NCI-H526 (cell line): ENCODE data around the gene EPHA2.
"Not testable (repeated sequence)": the region's sequence is repeated elsewhere in the genome, so short reads cannot be mapped to it uniquely, and the experiment has no call there.

ENCODE experiments used
- DNase-seq, 2 experiments: peaks; one replicate each; lab custom pipeline; 2025; lab: John Stamatoyannopoulos, UW

EPHA2 gene

DNA sequence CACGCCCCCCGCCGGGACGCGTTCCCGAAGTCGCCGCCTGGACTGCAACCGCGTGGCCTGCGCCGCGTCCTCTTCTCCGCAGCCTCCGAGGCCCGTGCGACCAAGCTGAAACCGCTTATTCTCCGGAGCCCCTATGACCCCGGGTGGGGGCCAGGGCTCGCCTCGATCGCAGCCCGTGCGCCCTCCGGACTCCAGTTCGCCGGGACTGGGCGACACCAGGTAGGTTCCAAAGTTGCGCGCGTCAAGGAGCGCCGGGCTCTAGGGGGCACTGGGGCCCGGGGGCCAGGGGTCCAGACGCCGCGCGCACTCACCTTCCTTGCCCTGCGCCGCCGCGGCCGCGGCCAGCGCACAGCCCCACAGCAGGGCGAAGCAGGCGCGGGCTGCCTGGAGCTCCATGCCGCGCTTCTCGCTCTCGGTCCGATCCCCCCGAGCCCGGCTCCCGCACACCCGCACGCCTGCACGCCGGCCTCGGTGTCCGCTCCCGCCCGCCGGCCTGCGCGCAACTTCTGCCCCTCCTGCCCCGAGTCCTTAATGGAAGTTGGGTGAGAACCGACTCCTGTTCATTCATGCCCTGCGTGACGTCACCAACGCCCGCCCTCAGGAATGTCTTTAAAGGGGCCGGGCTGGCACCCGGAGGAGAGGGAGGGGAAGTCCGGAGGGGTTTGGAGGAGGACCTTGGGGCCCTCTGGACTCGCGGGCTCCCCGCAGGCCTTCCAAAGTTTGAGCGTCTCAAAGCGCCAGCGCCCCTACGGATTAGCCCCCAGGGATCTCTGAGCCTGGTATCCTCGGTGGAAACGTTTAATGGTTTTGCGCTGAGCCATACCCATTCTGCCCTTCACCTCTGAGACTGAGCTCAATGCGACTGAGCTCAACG lies at the start of gene EPHA2:
EPHA2 (minus strand) TSS at position 533 of the 874 bp plus-strand sequence; CDS start at position 396, 137 bp downstream.
- DNase-seq: peak; percentile 54 to 73

DNA sequence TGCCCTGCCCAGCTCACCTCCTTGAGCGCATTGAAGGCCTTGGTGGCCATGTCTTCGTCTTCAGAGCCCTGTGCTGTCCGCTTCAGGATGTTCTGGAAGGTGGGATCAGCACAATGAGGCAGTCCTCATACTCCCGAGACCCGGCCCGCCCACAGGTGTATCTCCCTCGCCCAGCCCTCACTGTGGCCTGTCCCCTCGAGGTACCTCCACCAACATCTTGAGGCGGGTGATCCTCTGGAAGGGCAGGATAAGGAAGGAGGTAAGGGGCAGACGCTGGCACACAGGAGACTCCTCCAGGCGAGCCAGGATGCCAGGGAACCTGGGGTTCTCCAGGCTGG lies 49.4 kb upstream of the EPHA2 start:
- DNase-seq: no peak

DNA sequence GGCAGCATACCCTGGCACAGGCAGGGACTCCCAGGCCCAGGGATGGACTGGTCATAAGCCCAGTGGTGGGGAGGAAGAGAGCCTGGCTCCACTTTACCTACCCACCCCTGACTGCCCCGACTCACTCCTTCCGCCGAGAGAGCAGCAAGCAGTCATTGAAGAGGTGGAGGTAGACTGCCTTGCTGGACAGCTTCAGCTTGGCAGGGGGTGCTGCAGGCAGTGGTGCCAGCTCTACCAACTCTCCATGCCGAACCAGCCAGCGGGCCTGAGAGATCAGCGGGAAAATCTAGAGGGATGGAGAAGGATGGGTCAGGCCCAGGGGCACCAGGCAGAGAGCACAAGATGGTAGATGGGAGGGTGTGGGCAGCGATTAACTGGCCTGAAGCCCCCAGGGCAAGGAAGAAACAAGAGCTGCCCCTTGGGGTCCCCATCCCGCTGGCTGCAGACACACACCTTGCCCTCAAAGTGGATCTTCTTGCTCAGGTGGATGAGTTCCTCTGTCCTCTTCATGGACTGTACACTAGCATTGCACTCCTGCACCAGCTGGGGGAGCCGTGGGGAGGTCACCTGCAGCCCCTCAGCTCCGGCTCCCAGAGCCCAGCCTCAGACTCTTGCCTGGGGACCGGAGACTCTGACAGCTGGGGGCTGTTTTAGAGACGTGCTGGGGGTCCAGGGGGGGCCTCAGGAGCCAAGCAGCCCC lies 48.9 kb upstream of the EPHA2 start:
- DNase-seq: peak in 1 of 2 experiments; percentile 51

DNA sequence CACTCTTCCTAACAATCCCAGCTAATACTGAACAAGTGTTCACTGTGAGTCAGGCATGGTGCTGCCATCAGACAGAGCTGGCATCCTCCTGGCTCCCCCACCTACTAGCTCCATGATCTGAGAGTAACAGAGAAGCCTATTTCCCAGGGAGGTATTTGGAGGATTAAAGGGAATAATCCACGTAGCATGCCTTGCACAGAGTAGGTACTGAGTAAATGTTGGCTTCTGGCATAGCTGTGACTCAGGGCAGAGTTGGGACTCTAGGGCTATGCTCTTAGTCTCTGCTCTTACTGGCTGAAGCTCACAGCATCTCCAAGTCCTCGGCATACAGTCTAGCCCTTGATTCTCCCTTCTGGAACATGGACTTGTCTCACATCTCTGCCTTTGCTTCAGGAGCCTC lies 48.3 kb upstream of the EPHA2 start:
- no peak for DNase-seq

DNA sequence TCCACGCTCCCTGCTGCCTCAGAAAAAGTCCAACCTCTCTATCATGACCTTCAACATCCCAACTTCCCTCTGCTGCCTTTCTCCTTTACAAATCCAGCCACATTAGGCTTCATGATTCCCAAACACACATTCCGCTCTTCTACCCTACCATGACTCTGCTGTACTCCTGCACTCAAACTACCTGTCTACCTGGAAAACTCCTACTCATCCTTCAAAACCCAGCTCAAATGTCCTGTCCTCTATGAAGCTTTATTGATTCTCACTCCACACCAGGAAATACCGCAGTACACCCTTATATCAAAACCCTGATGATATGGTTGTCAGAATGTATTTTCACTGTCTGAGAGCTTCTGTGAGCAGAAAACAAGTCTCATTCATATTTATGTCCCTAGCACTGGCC lies 47.7 kb upstream of the EPHA2 start:
- DNase-seq: no peak

DNA sequence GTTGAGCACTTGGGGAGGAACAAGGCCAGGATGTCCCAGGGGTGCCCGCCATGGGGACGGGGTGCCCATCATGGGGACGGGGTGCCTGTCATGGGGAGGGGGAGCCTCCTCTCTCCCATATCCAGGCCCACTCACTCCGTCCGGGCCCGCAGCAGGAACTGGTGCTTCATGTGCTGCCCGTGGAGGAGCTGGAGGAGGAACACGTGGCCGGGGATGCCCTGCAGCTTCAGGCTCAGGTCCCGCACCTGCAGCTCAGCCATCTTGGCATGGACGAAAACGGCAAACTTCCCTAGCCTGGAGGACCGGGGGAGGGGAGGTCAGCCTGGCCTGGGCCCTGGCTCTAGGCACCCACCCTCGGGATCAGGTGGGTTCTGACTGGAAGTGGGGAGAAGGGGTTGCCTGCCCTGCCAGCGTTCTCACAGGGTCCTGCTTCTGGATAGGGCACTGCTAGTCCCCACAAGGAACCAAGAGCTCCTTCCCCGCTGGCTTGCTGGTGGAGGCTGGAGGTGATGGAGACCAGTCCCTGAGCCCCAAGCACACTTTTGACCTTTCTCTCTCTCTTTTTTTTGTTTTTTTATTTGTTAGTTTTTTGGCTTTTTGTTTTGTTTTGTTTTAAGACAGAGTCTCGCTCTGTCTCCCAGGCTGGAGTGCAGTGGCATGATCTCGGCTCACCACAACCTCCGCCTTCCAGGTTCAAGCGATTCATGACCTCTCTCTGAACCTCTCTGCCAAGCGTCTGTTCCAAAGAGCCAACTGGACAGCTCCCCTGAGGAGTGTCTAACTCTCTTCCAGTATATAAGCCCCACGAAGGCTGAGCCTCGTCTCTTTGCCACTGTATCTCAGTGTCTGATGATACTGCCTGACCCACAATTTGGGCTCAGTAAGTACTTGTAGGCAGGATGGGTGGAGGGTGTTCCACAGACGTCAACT lies 46.7 kb upstream of the EPHA2 start:
- DNase-seq: no peak

DNA sequence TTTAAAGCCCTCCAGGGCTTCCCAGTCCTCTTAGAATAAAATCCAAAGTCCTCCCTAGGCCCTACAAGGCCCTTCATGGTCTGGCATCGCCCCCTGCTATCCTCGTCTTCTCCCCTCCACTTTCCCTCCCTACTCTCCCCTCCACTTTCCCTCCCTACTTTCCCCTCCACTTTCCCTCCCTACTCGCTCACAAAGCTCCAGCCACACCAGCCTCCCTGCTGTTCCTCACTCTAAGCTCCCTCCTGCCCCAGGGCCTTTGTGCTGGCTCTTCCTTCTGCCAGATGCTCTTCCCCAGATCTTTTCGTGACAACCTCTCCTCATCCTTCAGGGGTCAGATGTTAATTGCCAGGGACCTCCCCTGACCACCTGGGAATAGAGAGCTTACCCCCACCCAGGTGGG lies 43.8 kb upstream of the EPHA2 start:
- DNase-seq: no peak

DNA sequence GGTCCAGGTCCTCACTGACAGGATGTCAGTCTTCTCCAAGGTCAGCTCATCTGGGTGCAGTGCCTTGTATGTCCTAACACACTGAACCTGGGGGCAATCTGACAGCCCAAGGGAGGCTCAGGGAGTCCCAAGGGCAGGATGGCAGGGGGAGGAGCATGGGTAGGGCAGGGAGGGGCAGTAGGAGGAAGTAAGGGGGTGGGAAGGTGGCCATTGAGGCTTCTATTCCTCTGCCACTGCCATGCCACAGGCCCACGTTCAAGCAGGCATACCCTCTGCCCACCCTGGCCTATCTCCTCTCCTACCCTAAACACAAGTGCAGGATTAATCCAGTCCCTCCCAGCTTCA lies 43.3 kb upstream of the EPHA2 start:
- no peak for DNase-seq

DNA sequence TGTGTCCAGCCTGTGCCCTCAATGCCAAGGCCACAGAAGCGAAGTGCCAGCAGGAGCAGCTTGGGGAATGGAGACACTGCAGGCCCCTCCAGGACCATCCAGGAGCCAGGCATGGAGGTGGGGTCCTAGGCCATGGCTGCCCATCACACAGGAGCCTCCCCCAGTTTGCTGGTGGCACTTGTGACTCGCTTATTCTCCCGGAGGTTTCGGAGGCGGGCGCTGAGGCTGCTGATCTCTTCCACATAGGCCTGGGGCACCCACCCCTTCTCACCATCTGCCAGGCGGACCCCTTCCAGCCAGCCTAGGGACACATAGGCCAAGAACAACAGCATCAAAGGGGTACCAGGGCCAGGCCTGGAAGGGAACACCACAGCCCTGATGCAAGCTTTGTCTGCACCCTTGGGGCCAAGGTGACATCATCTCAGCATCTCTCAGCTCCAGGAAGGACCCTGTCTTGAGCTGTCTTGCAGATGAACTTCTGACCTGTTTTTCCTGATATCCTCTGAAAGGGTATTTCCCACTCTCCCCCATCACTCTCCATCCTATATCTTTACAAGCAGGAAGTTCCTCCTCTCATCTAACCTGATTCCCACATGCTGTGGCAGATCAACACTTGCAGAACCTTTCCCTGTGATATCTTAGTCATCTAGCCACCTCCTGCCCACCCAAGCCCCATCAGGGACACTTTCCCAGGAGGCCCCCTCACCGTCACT lies 42.7 kb upstream of the EPHA2 start:
- no peak for DNase-seq

DNA sequence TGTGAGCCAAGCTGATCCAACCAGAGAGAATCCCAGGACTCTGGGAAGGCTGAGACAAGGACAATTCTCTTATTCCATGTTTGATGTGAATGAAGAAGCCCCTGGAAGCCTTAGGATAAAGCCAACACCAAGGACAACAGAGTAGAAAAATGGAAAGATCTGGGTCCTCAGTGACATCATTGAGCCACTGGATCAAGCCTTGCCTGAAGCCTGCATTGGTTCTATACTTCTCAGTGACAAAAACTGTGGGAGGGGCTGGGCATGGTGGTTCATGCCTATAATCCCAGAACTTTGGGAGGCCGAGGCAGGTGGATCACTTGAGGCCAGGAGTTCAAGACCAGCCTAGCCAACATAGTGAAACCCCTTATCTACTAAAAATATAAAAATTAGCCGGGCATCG lies 41.0 kb upstream of the EPHA2 start:
- no peak for DNase-seq

DNA sequence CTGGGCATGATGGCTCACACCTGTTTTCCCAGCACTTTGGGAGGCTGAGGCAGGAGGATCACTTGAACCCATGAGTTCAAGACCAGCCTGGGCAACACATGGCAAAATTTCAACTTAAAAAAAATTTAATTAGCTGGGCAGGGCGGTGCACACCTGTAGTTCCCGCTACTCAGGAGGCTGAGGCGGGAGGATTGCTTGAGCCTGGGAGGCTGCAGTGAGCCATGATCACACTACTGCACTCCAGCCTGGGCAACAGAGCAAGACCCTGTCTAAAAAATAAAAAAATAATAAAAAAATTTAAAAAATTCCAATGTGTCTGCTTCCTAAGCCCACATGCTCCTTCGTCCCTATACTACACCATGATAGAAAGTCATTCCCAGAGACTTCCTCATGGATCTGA lies 40.3 kb upstream of the EPHA2 start:
- not testable (repeated sequence) for DNase-seq

DNA sequence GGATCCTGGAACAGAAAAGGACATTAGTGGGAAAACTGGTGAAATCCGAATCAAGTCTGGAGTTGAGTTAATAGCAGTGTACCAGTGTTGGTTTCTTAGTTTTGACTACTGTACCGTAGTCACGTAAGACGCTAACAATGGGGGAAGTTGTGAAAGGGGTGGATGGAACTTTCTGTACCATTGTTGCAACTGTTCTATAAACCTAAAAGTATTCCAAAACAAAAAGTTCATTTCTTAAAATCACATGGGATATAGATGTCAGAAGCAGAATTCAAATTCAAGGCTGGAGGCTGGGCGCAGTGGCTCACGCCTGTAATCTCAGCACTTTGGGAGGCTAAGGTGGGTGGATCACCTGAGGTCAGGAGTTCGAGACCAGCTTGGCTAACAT lies 39.6 kb upstream of the EPHA2 start:
- no peak for DNase-seq

DNA sequence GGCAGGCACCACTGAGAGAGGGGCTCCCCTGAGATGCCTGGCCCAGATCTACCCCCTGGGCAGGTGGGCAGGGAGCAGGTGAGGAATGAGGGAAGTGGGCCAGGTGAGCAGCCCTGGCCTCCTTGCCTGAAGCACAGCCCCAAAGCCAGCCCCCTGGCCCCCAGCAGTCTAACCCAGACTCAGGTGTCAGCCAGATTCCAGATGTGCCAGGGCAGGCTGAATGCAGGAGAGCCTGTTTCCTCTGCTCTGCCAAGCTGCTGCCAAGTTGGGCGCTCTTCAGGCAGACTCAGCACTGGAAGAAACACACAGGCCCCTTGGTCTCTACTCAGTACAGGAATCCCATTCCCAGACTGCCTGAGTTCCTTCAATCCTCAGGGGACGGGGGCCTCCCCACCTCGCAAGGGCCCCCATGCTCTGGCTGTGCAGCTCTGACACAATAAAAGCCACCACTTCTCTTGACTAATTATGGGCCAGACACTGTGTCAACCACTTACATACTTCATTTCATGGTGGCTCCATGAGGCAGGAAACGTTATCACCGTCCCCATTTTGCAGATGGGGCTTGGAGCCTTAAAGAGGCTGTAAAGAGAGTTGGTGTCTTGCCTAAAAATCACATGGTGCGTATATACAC lies 36.2 kb upstream of the EPHA2 start:
- DNase-seq: no peak

DNA sequence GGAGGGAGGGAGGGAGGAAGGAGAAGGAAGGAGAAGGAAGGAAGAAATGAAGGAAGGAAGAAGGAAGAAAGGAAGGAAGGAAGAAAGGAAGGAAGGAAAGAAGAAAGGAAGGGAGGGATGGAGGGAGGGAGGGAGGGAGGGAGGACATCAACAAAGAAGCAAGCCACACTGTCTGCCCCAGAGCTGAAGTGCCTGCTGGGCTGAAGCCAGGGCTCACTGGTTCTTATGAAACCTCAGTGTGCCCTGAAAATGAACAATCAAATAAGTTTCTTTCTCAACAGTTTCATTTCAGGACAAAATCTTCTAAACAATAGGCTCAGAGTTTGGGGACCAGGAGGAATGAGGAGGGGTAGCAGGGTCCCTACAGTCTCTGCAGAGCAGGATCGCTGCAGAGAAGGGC lies 35.4 kb upstream of the EPHA2 start:
- no peak for DNase-seq

DNA sequence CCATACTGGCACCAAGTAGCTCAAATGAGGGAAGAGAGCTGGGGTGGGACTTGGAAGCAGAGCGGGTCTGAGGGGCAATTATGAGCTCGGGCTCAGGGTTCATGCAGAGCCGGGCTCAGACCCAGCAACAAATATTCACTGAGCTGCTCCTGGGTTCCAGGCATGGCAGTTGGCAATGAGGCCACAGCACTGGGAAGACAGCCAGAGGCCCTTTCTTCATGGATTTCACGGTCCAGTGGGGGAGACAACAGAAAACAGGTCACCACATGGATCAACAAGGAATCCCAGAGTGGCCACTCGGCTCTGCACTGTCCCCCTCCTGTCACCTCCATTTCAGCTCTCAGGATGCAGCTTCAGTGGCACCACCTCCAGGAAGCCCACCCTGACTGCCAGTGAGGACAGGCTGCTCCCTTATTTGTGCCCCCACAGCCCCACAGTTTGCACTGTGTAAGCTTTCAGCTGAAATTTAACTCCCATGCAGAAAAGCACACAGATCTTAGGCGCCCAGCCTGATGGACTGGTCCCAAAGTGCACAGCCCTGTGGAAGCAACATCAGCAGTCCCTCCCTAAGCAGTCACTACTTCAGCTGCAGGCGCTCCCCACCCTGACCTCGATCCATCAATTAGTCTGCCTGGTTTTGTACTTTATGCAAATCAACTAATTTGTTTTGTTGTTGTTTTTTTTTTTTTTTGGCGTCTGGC lies 34.2 kb upstream of the EPHA2 start:
- no peak for DNase-seq

DNA sequence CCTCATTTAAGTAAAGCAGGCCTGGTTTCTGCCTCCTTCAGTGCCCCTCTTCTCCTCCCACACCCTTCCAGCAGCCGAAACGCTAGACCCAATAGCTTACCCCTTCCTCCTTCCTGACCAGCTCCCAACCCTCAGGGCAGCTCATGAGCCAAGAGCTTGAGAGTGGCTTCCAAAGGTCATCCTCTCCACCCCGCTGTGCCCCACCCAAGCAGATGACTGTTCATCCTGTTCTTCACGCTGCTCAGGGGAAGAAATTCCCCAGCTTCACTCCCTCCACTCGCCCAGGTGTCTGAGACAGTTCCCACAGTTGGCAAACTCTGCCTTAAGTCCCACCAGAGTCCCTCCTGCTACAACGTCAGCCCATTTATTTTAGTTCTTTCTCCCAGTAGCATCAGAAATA lies 33.1 kb upstream of the EPHA2 start:
- DNase-seq: no peak

DNA sequence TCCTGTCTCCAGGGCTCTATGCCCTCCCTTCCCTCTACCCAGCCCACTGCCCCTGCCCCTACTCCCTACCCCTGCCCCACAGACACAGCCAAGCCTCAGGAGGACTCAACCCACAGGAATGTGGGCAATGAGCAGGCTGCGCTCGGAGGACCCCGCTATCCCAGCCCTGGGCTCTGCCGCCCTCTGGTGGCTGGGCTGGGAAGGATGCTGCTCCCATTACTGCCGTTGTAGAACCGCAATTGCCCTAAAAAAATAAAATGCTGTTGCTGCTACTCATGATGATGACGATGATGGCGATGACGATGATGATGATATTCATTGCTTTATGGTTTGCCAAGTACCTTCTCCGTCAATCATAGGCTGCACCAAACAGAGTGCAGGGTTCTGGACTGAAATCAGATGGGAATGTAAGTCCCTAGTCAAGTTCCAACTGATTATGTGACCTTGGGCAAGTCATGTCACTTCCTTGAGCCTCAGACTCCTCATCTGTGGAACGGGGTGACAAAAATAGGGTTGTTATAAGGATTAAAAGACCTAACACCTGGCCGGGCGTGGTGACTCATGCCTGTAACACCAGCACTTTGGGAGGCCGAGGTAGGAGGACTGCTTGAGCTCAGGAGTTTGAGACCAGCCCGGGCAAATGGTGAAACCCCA lies 32.0 kb upstream of the EPHA2 start:
- peak in 1 of 2 experiments; percentile 71 for DNase-seq

DNA sequence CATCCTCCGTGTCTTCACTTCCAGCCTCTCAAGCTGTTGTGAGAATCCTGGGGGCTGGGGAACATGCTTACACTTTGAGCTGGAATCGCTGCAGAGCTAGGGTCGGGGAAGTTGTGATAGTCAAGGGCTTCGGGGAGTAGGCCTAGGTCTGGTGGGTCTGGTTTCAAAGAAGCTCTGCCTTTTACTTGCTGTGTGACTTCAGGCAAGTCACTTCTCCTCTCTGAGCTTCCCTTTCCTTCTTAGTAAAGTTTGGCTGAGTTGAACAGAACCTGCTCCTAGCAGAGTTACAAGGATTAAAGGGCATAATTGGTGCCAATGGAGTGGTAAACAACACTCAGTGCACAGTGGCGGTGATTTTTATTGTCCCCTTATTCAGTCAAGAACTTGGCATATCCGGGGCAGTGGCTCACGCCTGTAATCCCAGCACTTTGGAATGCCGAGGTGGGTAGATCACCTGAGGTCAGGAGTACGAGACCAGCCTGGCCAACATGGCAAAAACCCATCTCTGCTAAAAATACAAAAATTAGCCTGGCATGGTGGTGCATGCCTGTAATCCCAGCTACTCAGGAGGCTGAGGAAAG lies 30.9 kb upstream of the EPHA2 start:
- no peak for DNase-seq

DNA sequence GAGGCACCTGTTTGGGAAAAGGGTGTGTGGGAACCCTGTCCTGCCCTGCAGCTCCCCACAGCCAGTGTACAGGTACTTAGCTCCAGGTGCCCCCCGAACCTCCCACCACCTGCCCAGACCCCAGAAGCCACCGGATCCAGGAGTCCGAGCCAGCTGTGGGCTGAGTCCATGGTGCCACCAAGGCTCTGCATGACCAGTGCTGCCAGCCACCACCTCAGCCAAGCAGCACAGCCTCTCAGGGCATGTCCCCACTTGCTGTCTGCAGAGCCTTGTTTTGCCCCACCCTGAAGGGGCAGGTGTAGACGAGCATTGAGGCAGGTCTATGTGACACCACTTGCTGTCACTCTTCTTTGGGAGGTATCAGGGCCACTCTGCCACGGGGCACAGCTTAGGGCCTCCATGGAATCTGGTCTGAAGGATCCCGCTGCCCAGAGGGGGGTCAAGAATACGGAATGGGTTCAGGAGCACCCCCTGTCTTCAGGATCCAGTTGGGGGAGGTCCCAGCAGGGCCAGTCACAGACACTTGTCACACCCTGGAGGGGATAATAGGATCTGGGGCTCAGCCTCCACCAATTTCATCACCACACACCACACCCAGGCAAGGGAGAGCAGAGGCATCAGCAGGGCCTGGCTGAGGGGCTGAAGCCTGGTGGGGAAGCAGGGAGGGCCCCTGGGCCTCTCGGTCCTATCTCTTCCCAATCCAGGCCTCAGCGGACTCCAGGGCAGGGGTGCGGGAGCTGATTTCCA lies 28.9 kb upstream of the EPHA2 start:
- DNase-seq: no peak
